NCI-H345 (cell line): Measurements from ENCODE around the gene WNT9B.
A peak's percentile ranks its signal among the peaks of the same experiment; 100 is the strongest.

Experiments
- DNase-seq: peaks from one replicate; lab custom pipeline; 2025; lab: John Stamatoyannopoulos, UW

Gene WNT9B

DNA sequence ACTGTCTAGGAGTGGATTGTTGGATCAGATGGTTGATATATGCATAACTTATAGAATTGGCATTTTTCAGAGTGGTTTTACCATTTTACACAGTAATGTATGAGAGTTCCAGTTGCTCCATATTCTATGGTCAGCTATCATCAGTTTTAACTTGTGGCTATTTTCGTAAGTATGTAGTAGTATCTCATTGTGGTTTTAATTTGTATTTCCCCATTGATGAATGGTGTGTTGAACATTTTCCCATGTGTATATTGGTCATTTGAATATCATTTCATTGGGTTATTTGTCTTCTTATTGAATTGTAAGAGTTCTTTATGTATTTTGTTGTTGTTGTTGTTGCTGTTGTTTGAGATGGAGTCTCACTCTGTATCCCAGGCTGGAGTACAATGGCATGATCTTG, 6.2 kb downstream of the WNT9B start:
- DNase-seq: no peak

DNA sequence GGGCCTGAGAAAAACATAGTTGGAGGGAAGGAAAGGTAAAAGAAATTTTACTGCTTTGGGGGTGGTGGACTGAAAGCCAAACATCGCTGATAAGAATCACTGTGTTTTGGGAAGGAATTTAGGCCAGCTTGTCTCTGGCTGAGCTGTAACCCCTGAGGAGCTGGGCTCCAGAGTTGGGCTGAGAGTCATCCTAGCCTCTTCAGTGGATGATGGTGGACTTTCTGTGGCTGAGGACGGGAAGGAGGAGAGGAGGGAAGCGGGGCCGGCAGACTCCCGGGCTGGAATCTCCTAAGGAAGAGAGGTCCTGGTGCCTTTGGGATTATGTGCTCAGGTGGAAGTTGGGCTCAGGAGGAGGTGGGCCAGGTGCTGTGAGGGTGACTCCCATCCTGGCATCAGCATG, 8.6 kb downstream of the WNT9B start:
- DNase-seq: no peak

DNA sequence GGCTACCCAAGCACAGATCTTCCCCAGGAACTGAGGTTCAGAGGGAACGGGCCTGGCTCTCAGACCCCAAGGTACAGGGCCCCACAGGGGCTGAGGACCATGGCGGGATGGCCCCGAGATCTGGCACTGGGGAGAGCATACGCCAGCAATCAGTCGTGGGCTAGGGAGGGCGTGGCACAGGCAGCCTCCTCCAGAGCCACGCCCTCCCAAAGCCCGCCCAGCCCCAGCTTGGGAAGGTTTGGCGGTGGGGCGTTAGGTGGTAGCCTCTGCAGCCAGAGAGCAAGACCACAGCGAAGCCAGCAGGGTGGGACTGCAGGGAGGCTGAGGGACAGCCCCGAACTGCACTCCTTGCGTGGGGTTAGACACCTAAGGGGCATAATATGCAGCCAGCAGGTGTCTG, 11.6 kb downstream of the WNT9B start:
- DNase-seq: no peak

DNA sequence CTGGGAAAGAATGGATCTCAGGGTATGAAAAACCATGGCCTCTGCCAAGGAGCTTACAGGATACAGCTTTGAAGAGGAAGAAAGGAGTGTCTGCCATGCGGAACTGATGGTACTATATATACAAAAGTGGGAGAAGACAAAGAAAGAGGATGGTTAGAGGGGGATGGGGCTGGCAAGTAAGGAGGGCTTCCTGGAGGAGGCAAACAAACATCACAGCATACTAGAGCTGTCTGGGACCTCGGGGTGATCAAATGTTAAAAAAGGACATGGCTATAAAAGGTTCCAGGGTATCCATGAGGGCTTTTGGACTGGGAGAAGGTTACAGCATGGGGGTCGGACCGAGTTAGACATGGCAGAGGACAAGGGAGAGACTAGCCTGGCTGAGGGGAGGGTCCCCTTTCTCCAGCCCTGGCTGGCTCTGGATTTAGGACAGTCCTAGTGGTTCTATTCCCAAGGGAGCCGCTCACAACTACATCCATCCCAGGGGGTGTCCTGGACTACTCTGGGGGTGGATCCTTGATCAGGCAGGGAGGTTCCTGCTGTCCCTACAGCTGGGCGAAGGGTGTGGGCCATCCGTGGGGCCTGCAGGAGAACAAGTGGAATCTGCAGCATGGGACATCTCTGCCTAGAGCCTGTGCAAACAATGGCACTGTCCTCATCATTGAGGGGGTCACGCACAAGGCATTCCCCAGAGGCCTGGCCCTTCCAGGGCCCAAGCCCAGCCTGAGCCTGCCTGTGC, 12.2 kb downstream of the WNT9B start:
- DNase-seq: no peak

DNA sequence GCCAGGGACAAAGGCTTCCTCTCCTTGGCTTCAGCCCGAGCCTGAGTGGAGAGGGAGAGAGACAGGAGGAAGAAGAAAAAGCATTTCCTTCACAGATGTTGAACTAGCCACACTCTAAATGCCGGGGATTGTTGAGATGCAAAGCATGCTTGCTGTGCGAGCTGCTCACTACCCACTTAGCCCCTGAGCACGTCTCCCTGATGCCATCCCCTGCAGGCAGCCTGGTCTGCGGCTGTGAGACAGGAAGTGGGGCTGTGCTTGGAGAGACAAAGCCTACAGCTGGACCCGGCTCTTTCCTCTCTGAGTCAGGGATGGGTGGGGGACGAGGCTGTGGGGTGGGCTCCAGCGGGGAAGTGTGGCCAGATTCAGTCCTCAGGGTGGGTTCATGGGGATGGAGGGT, 13.7 kb downstream of the WNT9B start:
- no peak for DNase-seq

GRCh38 chr17:46866325-46866724, 14.9 kb downstream of the WNT9B start:
- DNase-seq: no peak

DNA sequence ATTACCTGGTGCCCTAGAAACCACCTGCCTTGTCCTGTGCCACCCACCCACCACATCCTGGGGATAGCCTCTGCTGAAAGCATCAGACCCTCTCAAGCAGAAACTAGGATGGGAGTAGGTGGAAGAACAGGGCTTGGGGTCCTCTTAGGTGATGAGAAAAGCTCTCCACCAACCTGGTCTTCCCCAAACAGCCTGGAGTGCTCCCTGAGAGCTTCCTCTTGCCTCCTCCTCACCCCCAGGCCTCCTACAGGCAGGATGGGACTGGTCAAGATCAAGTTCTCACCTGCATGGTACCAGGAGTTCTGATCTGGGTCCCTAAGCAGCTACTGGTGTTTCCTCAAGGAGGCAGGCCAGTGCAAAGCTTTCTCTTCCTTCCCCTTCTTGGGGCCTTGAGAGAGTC, 15.4 kb downstream of the WNT9B start:
- DNase-seq: no peak

DNA sequence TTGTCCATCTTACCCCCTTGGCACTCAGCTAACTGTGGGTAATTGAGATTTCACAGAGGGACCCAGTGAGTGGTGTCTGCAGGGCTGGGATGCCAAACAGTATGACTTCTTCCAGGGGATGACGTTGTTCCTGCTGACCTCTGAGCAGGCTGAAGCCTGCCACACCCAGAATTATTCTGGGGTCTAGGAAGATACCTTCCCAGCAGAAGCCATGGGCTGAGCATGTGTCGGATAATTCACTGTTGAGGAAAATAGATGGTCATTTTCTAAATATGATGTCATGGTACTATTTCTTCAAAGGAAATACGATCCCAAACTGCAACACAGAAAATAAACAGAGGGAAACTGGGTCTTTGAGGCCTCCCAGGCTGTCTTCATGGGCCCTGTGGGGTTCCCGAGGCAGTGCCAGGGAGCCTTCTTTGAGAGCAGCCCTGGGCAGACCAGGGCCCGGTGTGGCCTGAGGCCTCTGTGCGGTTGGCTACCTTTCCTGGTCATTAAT, 17.4 kb downstream of the WNT9B start:
- no peak for DNase-seq

DNA sequence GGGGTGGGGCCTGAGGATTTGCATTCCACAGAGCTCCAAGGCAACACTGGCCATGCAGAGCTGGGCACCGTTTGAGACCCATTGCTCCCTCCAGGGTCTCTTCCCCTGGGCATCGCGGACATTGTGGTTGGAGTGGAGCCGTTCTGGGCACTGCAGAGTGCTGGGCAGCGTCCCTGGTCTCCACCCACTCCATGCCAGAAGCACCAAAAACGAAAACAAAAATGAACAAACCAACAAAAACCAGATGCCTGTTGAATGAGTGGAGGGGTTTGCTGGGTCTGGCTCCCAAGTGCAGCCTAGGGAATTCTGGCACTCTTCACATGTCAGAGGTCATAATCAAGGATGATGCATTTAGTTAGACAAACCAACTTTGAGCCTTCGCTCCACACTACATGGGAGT, 17.9 kb downstream of the WNT9B start:
- no peak for DNase-seq

GRCh38 chr17:46869975-46870803, 18.8 kb downstream of the WNT9B start:
- DNase-seq: no peak

DNA sequence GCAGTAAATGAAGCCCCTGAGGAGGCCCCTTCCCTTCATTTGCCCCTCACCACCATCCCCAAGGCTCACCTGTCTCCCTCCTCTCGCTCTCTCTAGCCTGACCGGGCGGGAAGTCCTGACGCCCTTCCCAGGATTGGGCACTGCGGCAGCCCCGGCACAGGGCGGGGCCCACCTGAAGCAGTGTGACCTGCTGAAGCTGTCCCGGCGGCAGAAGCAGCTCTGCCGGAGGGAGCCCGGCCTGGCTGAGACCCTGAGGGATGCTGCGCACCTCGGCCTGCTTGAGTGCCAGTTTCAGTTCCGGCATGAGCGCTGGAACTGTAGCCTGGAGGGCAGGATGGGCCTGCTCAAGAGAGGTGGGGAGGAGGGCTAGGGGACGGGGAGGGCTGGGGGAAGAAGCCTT, 21.0 kb downstream of the WNT9B start:
- no peak for DNase-seq

GRCh38 chr17:46873941-46874645, 22.7 kb downstream of the WNT9B start:
- no peak for DNase-seq

GRCh38 chr17:46874906-46875305, 23.5 kb downstream of the WNT9B start:
- DNase-seq: no peak

- DNase-seq: no peak
These were observed 24.5 kb downstream of the WNT9B start for GRCh38 chr17:46875849-46876352.

GRCh38 chr17:46876353-46876887, 25.0 kb downstream of the WNT9B start:
- peak; percentile 83 for DNase-seq

- no peak for DNase-seq
These were observed 25.5 kb downstream of the WNT9B start for GRCh38 chr17:46876926-46877325.

DNA sequence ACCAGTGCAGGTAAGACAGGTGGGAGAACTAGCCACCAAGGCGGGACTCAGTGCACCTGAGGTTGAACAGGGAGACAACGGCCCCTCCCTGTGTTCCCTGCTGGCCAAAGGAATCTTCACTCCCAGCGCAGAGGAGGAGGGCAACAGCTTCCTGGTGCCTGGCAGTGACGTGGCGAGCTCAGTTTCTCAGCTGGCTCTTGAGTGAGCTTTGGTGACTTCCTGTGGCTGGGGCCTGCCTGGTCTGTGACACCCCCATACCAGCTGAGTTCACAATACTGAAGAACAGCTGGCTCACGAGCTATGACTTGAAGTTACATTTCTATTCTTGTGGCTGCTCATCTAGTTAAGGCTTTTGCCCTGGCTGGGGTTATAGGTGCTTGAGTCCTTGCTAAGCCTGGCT, 26.1 kb downstream of the WNT9B start:
- no peak for DNase-seq

DNA sequence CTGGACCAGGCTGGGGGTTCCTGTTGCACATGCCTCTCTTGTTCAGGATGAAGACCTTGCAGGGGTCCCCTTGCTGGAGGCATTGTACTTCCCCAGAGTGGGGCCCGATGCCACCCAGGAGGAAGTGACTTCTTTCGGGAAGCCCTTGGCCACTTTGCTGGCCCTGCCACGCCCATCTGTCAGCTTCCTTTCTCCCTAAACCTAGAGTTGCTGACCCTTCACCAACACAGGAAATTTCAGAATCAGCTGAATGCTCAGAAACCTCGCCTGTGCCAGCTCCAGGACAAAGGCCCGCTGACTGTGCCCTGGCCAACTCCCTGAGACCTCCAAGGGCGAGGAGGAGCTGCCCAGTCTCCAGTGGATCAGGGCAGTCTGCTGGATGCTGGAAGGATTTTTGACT, 26.7 kb downstream of the WNT9B start:
- DNase-seq: no peak

GRCh38 chr17:46879101-46879500, 27.7 kb downstream of the WNT9B start:
- DNase-seq: no peak

- DNase-seq: no peak
These were observed 29.6 kb downstream of the WNT9B start for GRCh38 chr17:46881015-46881414.

DNA sequence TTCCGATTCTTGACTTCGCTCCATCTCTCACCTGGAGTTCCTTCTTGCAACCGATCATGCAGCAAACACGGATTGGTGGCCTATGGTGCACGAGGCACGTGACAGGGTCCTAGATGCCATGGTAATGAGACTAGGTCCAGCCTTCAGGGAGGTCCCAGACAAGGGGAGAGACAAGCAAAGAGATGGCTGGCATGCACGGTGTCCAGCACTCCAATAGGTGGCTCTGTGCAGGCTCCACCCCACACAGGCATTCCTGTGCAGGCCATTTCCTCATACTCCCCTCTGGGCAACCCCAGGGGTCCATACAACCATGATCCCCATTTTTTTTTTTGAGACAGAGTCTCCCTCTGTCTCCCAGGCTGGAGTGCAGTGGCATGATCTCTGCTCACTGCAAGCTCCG, 31.3 kb downstream of the WNT9B start:
- DNase-seq: no peak

DNA sequence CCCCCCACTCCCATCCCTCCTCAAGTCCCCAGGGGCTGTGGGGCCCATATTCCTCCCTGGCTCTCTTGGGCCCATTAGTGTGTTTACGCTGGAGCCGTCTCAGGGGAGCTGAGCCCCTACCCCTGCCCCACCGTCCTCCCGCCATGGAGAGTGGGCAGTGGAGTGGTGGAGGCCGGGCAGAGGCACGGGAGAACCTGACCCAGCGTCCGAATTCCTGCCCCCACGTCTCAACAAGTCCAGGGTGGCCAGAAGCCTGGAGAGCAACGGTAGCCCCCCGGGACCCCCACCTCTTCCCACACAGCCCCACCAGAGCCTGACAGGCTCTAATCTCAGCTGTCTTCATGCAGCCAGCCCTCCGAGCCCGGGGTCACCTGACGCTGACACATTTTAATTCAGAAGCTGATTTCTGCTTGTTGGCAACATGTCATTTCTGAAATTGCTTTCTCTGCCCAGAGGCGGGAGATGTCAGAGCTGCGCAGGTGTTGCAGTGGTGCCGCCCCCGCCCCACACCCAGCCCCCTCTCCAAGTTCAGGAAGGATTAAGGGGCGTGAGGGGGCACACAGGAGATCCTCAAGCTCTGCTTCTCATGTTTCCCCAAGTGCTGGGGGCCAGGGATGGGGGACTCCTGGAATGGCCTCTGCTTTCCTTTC, 32.6 kb downstream of the WNT9B start:
- no peak for DNase-seq
